HCT116 (cell line): Measurements from ENCODE around the gene ABCB8. TPM values are rescaled to one million over a fixed set of nuclear protein-coding genes. Genes with fewer than 3 reads are reported as not detected.

Source experiments
- ATAC-seq: fragments of 200-7000 bp; cut with Tn5 transposase; 2 replicates; pipeline ENCODE4 v1.9.1; 2020; ENCODE audit warnings: mild to moderate bottlenecking, moderate library complexity
- BruUV-seq: library from RNA; stranded (reverse); fragments of 400-500 nt; replicated peaks from 2 replicates; lab custom pipeline; 2021; lab: Mats Ljungman, UMichigan
- CTCF ChIA-PET: fragments of 300-600 bp; sonication (Branson Sonifier 250); formaldehyde crosslinking; loops from one replicate; lab custom pipeline; 2021; ENCODE audit warnings: antibody characterized with exemption; lab: Charles Lee
- POLR2A ChIA-PET: fragments of 300-600, 350-600 bp; sonication (Branson Sonifier 250); formaldehyde crosslinking; loops from one replicate; lab custom pipeline; 2021; ENCODE audit warnings: antibody characterized with exemption; lab: Charles Lee
- RAD21 ChIA-PET, 2 experiments: fragments of 300-600 bp; sonication (Branson Sonifier 250); formaldehyde crosslinking; loops; one replicate each; lab custom pipeline; 2023; ENCODE audit warnings: low total read pairs in 2 of 2; ENCODE audit not compliant: uncharacterized antibody in 2 of 2, unreplicated experiment in 2 of 2, low non-redundant PET in 1 of 2; lab: Charles Lee
- DNase-seq: peaks from one replicate; pipeline ENCODE4 v3.0.0-alpha.2; 2010; ENCODE audit warnings: low read depth, low spot score
- H2AFZ ChIP-seq: fragments of 200-600 bp; shearing (Covaris generic), sonication (generic); 2 replicates; pipeline ENCODE4 v1.6.1; 2017; ENCODE audit warnings: low read depth, mixed run types, mixed read lengths, antibody characterized with exemption, low read length; ENCODE audit not compliant: poor library complexity, severe bottlenecking
- H3K27ac ChIP-seq: 2 replicates; pipeline ENCODE4 v1.5.1; 2012; ENCODE audit warnings: low read depth, low read length
- H3K27me3 ChIP-seq: fragments of 200-600 bp; sonication (generic); 2 replicates; pipeline ENCODE4 v1.6.1; 2016; ENCODE audit warnings: mixed run types, low read length, mixed read lengths; ENCODE audit not compliant: insufficient read depth
- H3K36me3 ChIP-seq, 2 experiments: fragments of 200-500 bp in 1 of 2; fragments of 200-600 bp in 1 of 2; sonication (Bioruptor generic) in 1 of 2; sonication (generic) in 1 of 2; 2 replicates each; pipeline versions ENCODE4 v1.5.1 to v1.6.1; 2014 to 2016; ENCODE audit warnings: low read length in 2 of 2, inconsistent platforms in 1 of 2, mixed read lengths in 1 of 2, mixed run types in 1 of 2; ENCODE audit not compliant: insufficient read depth in 2 of 2, control insufficient read depth in 1 of 2
- H3K4me1 ChIP-seq, 2 experiments: fragments of 200-600 bp in 1 of 2; sonication (generic) in 1 of 2; 2 replicates each; pipeline versions ENCODE4 v1.5.1 to v1.6.1; 2012 to 2017; ENCODE audit warnings: low read length in 2 of 2, inconsistent platforms in 1 of 2, mild to moderate bottlenecking in 1 of 2, mixed read lengths in 1 of 2, mixed run types in 1 of 2, moderate library complexity in 1 of 2; ENCODE audit not compliant: insufficient read depth in 2 of 2, control insufficient read depth in 1 of 2
- H3K4me2 ChIP-seq: fragments of 200-600 bp; sonication (generic); 2 replicates; pipeline ENCODE4 v1.6.1; 2017; ENCODE audit warnings: mixed run types, low read length, mixed read lengths
- H3K4me3 ChIP-seq, 2 experiments: fragments of 200-600 bp in 1 of 2; sonication (generic) in 1 of 2; replicated peaks in 1 of 2; 2 replicates each; pipeline ENCODE4 v1.5.1; 2011 to 2016; ENCODE audit warnings: low read length in 2 of 2, control low read depth in 1 of 2, low read depth in 1 of 2, mild to moderate bottlenecking in 1 of 2, mixed read lengths in 1 of 2, mixed run types in 1 of 2
- H3K79me2 ChIP-seq: fragments of 200-600 bp; sonication (generic); 2 replicates; pipeline ENCODE4 v1.6.1; 2017; ENCODE audit warnings: mild to moderate bottlenecking, mixed run types, low read length, moderate library complexity, mixed read lengths; ENCODE audit not compliant: insufficient read depth
- H3K9ac ChIP-seq: fragments of 200-600 bp; sonication (generic); 2 replicates; pipeline ENCODE4 v1.6.1; 2016; ENCODE audit warnings: low read length, mixed read lengths
- H3K9me2 ChIP-seq: fragments of 200-600 bp; sonication (generic), shearing (Covaris generic); 2 replicates; pipeline ENCODE4 v1.6.1; 2017; ENCODE audit warnings: mixed run types, mild to moderate bottlenecking, moderate library complexity; ENCODE audit not compliant: insufficient read depth
- H3K9me3 ChIP-seq, 2 experiments: fragments of 200-500 bp in 1 of 2; fragments of 200-600 bp in 1 of 2; sonication (Bioruptor generic) in 1 of 2; sonication (generic) in 1 of 2; 2 replicates each; pipeline ENCODE4 v1.6.1; 2014 to 2017; ENCODE audit warnings: low read length in 2 of 2, mixed read lengths in 2 of 2, inconsistent platforms in 1 of 2, low read depth in 1 of 2, mild to moderate bottlenecking in 1 of 2, mixed run types in 1 of 2, moderate library complexity in 1 of 2; ENCODE audit not compliant: control insufficient read depth in 1 of 2, insufficient read depth in 1 of 2
- H4K20me1 ChIP-seq: fragments of 200-600 bp; sonication (generic), shearing (Covaris generic); 2 replicates; pipeline ENCODE4 v1.6.1; 2017; ENCODE audit warnings: mixed run types, mild to moderate bottlenecking, moderate library complexity; ENCODE audit not compliant: insufficient read depth
- ATF3 ChIP-seq: IDR thresholded peaks from 2 replicates; pipeline ENCODE4 v1.6.1; 2012
- CBX3 ChIP-seq: IDR thresholded peaks from 2 replicates; pipeline ENCODE4 v1.6.1; 2012; ENCODE audit warnings: low read depth
- CTCF ChIP-seq, 3 experiments: fragments of 200-600 bp in 1 of 3; sonication (generic) in 1 of 3; IDR thresholded peaks in 2 of 3; conservative IDR thresholded peaks in 1 of 3; 2 replicates each; pipeline ENCODE4 v1.5.1; 2012 to 2017; ENCODE audit warnings: low read depth in 2 of 3, low read length in 2 of 3, antibody characterized with exemption in 1 of 3, borderline replicate concordance in 1 of 3, control low read depth in 1 of 3, mild to moderate bottlenecking in 1 of 3, mixed read lengths in 1 of 3, mixed run types in 1 of 3, moderate library complexity in 1 of 3; ENCODE audit not compliant: insufficient read depth in 1 of 3
- ELF1 ChIP-seq: IDR thresholded peaks from 2 replicates; pipeline ENCODE4 v1.6.1; 2012; ENCODE audit warnings: low read depth, borderline replicate concordance
- EZH2 ChIP-seq: fragments of 200-600 bp; sonication (generic); IDR thresholded peaks from 2 replicates; pipeline ENCODE4 v1.6.1; 2017; ENCODE audit warnings: antibody characterized with exemption, mixed run types
- EZH2phosphoT487 ChIP-seq: fragments of 200-600 bp; IDR thresholded peaks from 2 replicates; pipeline ENCODE4 v1.6.1; 2018; ENCODE audit warnings: antibody characterized with exemption, borderline replicate concordance
- JUND ChIP-seq: IDR thresholded peaks from 2 replicates; pipeline ENCODE4 v1.6.1; 2012
- MAX ChIP-seq: IDR thresholded peaks from 2 replicates; pipeline ENCODE4 v1.6.1; 2012
- POLR2AphosphoS5 ChIP-seq: IDR thresholded peaks from 2 replicates; pipeline ENCODE4 v1.6.1; 2011; ENCODE audit warnings: mild to moderate bottlenecking, low read depth, low read length, moderate library complexity
- RAD21 ChIP-seq: IDR thresholded peaks from 2 replicates; pipeline ENCODE4 v1.6.1; 2012; ENCODE audit warnings: low read depth, mild to moderate bottlenecking
- REST ChIP-seq: IDR thresholded peaks from 2 replicates; pipeline ENCODE4 v1.6.1; 2012; ENCODE audit warnings: low read depth
- SP1 ChIP-seq: IDR thresholded peaks from 2 replicates; pipeline ENCODE4 v1.6.1; 2012; ENCODE audit warnings: low read depth
- SRF ChIP-seq: IDR thresholded peaks from 2 replicates; pipeline ENCODE4 v1.6.1; 2012; ENCODE audit warnings: low read depth
- TCF7L2 ChIP-seq: IDR thresholded peaks from 2 replicates; pipeline ENCODE4 v1.7.0; 2011; ENCODE audit warnings: borderline replicate concordance, inconsistent platforms; ENCODE audit not compliant: insufficient read depth, insufficient read length; ENCODE audit errors: extremely low read depth
- YY1 ChIP-seq: IDR thresholded peaks from 2 replicates; pipeline ENCODE4 v1.6.1; 2011; ENCODE audit warnings: low read length, low read depth, moderate library complexity, mild to moderate bottlenecking; ENCODE audit not compliant: insufficient replicate concordance; ENCODE audit errors: extremely low read depth
- ZBTB33 ChIP-seq: IDR thresholded peaks from 2 replicates; pipeline ENCODE4 v1.6.1; 2011; ENCODE audit warnings: mild to moderate bottlenecking, low read length, moderate library complexity; ENCODE audit not compliant: insufficient replicate concordance; ENCODE audit errors: extremely low read depth
- ZFX ChIP-seq: fragments of 450-650 bp; IDR thresholded peaks from 2 replicates; pipeline ENCODE4 v1.6.1; 2017
- intact Hi-C: fragments of 100-400 bp; cut with micrococcal nuclease; formaldehyde crosslinking; loops from 2 replicates; pipeline ENCODE4 v1.10.0; 2022
- total RNA-seq: library from RNA; stranded (reverse); gene quantifications from one replicate; pipeline ENCODE4 v1.2.1, GENCODE V29; 2021; ENCODE audit not compliant: unreplicated experiment

Gene ABCB8
- total RNA-seq, 1 experiment from 2014 or later = 55.2 TPM

- BruUV-seq = no TSS peak
- Histone ChIP-seq H4K20me1 (no peaks in the 10 kb centered on the region), H3K9me3 (no peaks in the 10 kb centered on the region), H3K9ac (peak overlapping the region; percentile 81), H3K27ac (peak overlapping the region; percentile 71), H3K79me2 (peaks cover 4% of the 10 kb centered on the region; the same call in 1 of the 2 replicates), H3K4me1 (peaks cover 16 to 51% of the 10 kb centered on the region in 2 experiments; a peak in 3 of 4 replicates), H3K36me3 (no peaks in the 10 kb centered on the region), H3K4me2 (peak overlapping the region; percentile 94), H2AFZ (peak overlapping the region; percentile 75), H3K4me3 (peak overlapping the region; percentile 72 to 73), H3K9me2 (no peaks in the 10 kb centered on the region), H3K27me3 (no peaks in the 10 kb centered on the region)
- ATAC-seq = peak; percentile 86
- intact Hi-C loops = loop anchor here (1.0 kb wide), 2 partner anchors 30 to 103 kb away; partner anchors contain the start of gene KCNH2
- DNase-seq = peak; percentile 87
- ChIA-PET RAD21 (interaction anchor here in 1 of 2 experiments (0.6 to 1.7 kb wide), 4 partner anchors 10 to 103 kb away, joined by 3 to 5 read pairs (median 3); no protein-coding TSS in a partner anchor), POLR2A (interaction anchor here (0.7 to 1.5 kb wide), 7 partner anchors 10 to 132 kb away, joined by 3 to 4 read pairs (median 3); partner anchors contain the start of genes ABCB8 and ATG9B), CTCF (interaction anchor here (0.7 to 5.4 kb wide), 21 partner anchors 8 to 230 kb away, joined by 3 to 59 read pairs (median 5); partner anchors contain the start of genes ABCB8, ATG9B and TMUB1)
- TF ChIP-seq EZH2phosphoT487 (no peak), ATF3 (no peak), TCF7L2 (peak; percentile 76), SRF (no peak), RAD21 (no peak), MAX (no peak), EZH2 (no peak), CTCF (IDR thresholded peaks at IDR 0.05 in 2 of 3, conservative IDR thresholded peaks at IDR 0.05 in 1 of 3; ENCODE audit: borderline replicate concordance in 1 of 3, insufficient read depth in 1 of 3, low read depth in 2 of 3, low read length in 2 of 3) (peak in 2 of 3 experiments; percentile 85 to 94; a peak in 4 of 6 replicates), ZFX (peak; percentile 92), SP1 (no peak), CBX3 (no peak), POLR2AphosphoS5 (peak; percentile 85), JUND (no peak), YY1 (peak; percentile 66), REST (no peak), ZBTB33 (no peak), ELF1 (no peak)
These were observed 19.5 kb upstream of the ABCB8 start for GRCh38 chr7:151008511-151009323.
